ENCODE results near the gene SCMH1.

GRCh38 chr1:41286992-41287391 lies 44.9 kb upstream of the SCMH1 start:
- TF ChIP-seq, protein P1, sequence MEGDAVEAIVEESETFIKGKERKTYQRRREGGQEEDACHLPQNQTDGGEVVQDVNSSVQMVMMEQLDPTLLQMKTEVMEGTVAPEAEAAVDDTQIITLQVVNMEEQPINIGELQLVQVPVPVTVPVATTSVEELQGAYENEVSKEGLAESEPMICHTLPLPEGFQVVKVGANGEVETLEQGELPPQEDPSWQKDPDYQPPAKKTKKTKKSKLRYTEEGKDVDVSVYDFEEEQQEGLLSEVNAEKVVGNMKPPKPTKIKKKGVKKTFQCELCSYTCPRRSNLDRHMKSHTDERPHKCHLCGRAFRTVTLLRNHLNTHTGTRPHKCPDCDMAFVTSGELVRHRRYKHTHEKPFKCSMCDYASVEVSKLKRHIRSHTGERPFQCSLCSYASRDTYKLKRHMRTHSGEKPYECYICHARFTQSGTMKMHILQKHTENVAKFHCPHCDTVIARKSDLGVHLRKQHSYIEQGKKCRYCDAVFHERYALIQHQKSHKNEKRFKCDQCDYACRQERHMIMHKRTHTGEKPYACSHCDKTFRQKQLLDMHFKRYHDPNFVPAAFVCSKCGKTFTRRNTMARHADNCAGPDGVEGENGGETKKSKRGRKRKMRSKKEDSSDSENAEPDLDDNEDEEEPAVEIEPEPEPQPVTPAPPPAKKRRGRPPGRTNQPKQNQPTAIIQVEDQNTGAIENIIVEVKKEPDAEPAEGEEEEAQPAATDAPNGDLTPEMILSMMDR (IDR thresholded peaks at IDR 0.05): no peak
- no peak for TF ChIP-seq POLR2A (IDR thresholded peaks at IDR 0.05)
